Endothelial cell of umbilical vein (primary cell): Measurements from ENCODE around the gene KRTAP2-1. TPM values are rescaled to one million over a fixed set of nuclear protein-coding genes. Genes with fewer than 3 reads are reported as not detected.
A peak's percentile ranks its signal among the peaks of the same experiment; 100 is the strongest.
"Not testable (repeated sequence)": the region's sequence is repeated elsewhere in the genome, so short reads cannot be mapped to it uniquely, and the experiment has no call there.

Experiments
- BruUV-seq: library from RNA; stranded (reverse); fragments of 400-500 nt; replicated peaks from 2 replicates; lab custom pipeline; 2021; lab: Mats Ljungman, UMichigan
- CTCF ChIA-PET: fragments of 300-600, 350-600 bp; sonication (Branson Sonifier 250); formaldehyde crosslinking; loops from one replicate; lab custom pipeline; 2021; ENCODE audit warnings: antibody characterized with exemption, inconsistent platforms; lab: Charles Lee
- POLR2A ChIA-PET: fragments of 300-600, 350-600 bp; sonication (Branson Sonifier 250); formaldehyde crosslinking; loops from one replicate; lab custom pipeline; 2021; ENCODE audit warnings: antibody characterized with exemption, inconsistent platforms; lab: Charles Lee
- DNase-seq: peaks from one replicate; pipeline ENCODE4 v3.0.0-alpha.2; 2011; ENCODE audit warnings: low read depth, low spot score
- FAIRE-seq: peaks from 2 replicates; lab custom pipeline; 2011; peaks lifted over from hg19 to GRCh38; lab: Jason Lieb, UNC
- H2AFZ ChIP-seq: 2 replicates; pipeline ENCODE4 v1.6.0; 2012; ENCODE audit warnings: low read depth, low read length, control low read depth, inconsistent platforms
- H3K27ac ChIP-seq: 2 replicates; pipeline ENCODE4 v1.5.1; 2011; ENCODE audit warnings: low read depth, mild to moderate bottlenecking, control low read depth, low read length, moderate library complexity; ENCODE audit not compliant: insufficient read depth
- H3K27me3 ChIP-seq, 2 experiments: 2 replicates each; pipeline versions ENCODE4 v1.6.0 to v1.6.1; 2011; ENCODE audit warnings: low read length in 2 of 2, mixed read lengths in 1 of 2; ENCODE audit not compliant: control insufficient read depth in 2 of 2, insufficient read depth in 2 of 2
- H3K36me3 ChIP-seq, 2 experiments: 2 replicates in 1 of 2; 3 replicates in 1 of 2; pipeline ENCODE4 v1.5.1; 2011; ENCODE audit warnings: low read length in 2 of 2, mild to moderate bottlenecking in 1 of 2, moderate library complexity in 1 of 2; ENCODE audit not compliant: control insufficient read depth in 2 of 2, insufficient read depth in 2 of 2; ENCODE audit errors: extremely low read depth in 1 of 2
- H3K4me1 ChIP-seq: 3 replicates; pipeline ENCODE4 v1.5.1; 2011; ENCODE audit warnings: mild to moderate bottlenecking, low read length; ENCODE audit not compliant: control insufficient read depth, insufficient read depth; ENCODE audit errors: extremely low read depth
- H3K4me2 ChIP-seq: 2 replicates; pipeline ENCODE4 v1.6.1; 2011; ENCODE audit warnings: low read length, control low read depth, mixed read lengths; ENCODE audit not compliant: insufficient read depth
- H3K4me3 ChIP-seq, 3 experiments: fragments of 200-600 bp in 1 of 3; sonication (generic), shearing (Covaris generic) in 1 of 3; replicated peaks in 1 of 3; 2 replicates each; pipeline ENCODE4 v1.5.1; 2011 to 2016; ENCODE audit warnings: control low read depth in 3 of 3, low read length in 3 of 3, mild to moderate bottlenecking in 2 of 3, inconsistent platforms in 1 of 3, low read depth in 1 of 3, moderate library complexity in 1 of 3; ENCODE audit not compliant: insufficient read depth in 1 of 3
- H3K79me2 ChIP-seq: 2 replicates; pipeline ENCODE4 v1.6.0; 2012; ENCODE audit warnings: low read length, inconsistent platforms; ENCODE audit not compliant: control insufficient read depth, insufficient read depth
- H3K9ac ChIP-seq: replicated peaks from 2 replicates; pipeline ENCODE3; 2011; ENCODE audit warnings: low read length, control low read depth; ENCODE audit not compliant: insufficient read depth; ENCODE audit errors: extremely low read depth
- H3K9me1 ChIP-seq: replicated peaks from 3 replicates; pipeline ENCODE4 v1.6.0; 2011; ENCODE audit warnings: mild to moderate bottlenecking, low read length; ENCODE audit not compliant: control insufficient read depth, insufficient read depth; ENCODE audit errors: extremely low read depth
- H3K9me3 ChIP-seq: replicated peaks from 2 replicates; pipeline ENCODE4 v1.5.1; 2012; ENCODE audit warnings: low read length, inconsistent platforms; ENCODE audit not compliant: control insufficient read depth, insufficient read depth
- H4K20me1 ChIP-seq: replicated peaks from 2 replicates; pipeline ENCODE3; 2011; ENCODE audit warnings: mild to moderate bottlenecking, low read length; ENCODE audit not compliant: control insufficient read depth, insufficient read depth; ENCODE audit errors: extremely low read depth
- CTCF ChIP-seq, 2 donors: IDR thresholded peaks; 1 replicate in 1 of 2; 2 replicates in 1 of 2; pipeline ENCODE4 v1.5.1; 2011; ENCODE audit warnings: low read length in 2 of 2, mild to moderate bottlenecking in 2 of 2, moderate library complexity in 2 of 2, control low read depth in 1 of 2, inconsistent platforms in 1 of 2, low read depth in 1 of 2; ENCODE audit not compliant: insufficient read depth in 1 of 2; ENCODE audit errors: extremely low read depth in 1 of 2
- EZH2 ChIP-seq: IDR thresholded peaks from 2 replicates; pipeline ENCODE4 v1.6.1; 2012; ENCODE audit warnings: borderline replicate concordance, low read depth, mild to moderate bottlenecking, moderate library complexity, low read length, inconsistent platforms; ENCODE audit not compliant: severe bottlenecking
- FOS ChIP-seq: IDR thresholded peaks from 2 replicates; pipeline ENCODE4 v1.6.1; 2011; ENCODE audit warnings: mild to moderate bottlenecking, low read length, moderate library complexity, borderline replicate concordance; ENCODE audit not compliant: insufficient read depth
- GATA2 ChIP-seq: IDR thresholded peaks from 2 replicates; pipeline ENCODE4 v1.7.0; 2011; ENCODE audit warnings: low read depth, mild to moderate bottlenecking, moderate library complexity, mixed read lengths, low read length; ENCODE audit not compliant: insufficient read length, insufficient read depth
- JUN ChIP-seq: IDR thresholded peaks from 2 replicates; pipeline ENCODE4 v1.6.1; 2011; ENCODE audit warnings: borderline replicate concordance, low read depth; ENCODE audit not compliant: insufficient read length, insufficient read depth
- MAX ChIP-seq: IDR thresholded peaks from 2 replicates; pipeline ENCODE4 v1.6.1; 2011; ENCODE audit not compliant: insufficient read depth, insufficient read length
- MYC ChIP-seq: IDR thresholded peaks from one replicate; pipeline ENCODE4 v1.6.1; 2011; ENCODE audit warnings: mild to moderate bottlenecking, low read depth, low read length
- POLR2A ChIP-seq: IDR thresholded peaks from 2 replicates; pipeline ENCODE4 v1.6.1; 2012; ENCODE audit warnings: low read depth, mild to moderate bottlenecking, control low read depth, low read length
- POLR2AphosphoS5 ChIP-seq: IDR thresholded peaks from 2 replicates; pipeline ENCODE4 v1.6.1; 2012; ENCODE audit warnings: low read depth, mild to moderate bottlenecking, control low read depth, low read length, moderate library complexity; ENCODE audit not compliant: insufficient read depth
- dilution Hi-C: fragments of 300-500 bp; cut with MboI; formaldehyde crosslinking; loops from one replicate; pipeline ENCODE4 v1.15.0; 2019; ENCODE audit warnings: low sequenced_read_pairs; ENCODE audit not compliant: extremely low pct_ligation_motif_present
- intact Hi-C: fragments of 100-400 bp; cut with micrococcal nuclease; formaldehyde crosslinking; loops from one replicate; pipeline ENCODE4 v1.10.0; 2022
- polyA plus RNA-seq, 4 experiments: library from polyadenylated mRNA; depleted of rRNA in 3 of 4; stranded (reverse) in 3 of 4; unstranded in 1 of 4; fragments of >200 nt; gene quantifications; 2 replicates each; pipeline versions ENCODE4 v1.2.1 to v1.2.3, GENCODE V29; 2011 to 2012; ENCODE audit warnings: missing spikeins in 1 of 4
- total RNA-seq: library from RNA; stranded (reverse); gene quantifications from 2 replicates; pipeline ENCODE4 v1.2.3, GENCODE V29; 2021

KRTAP2-1 gene
- total and polyA plus RNA-seq, 2 donors (not counting 3 experiments of a cell fraction or from before 2014, with no cell fraction given): not detected

GRCh38 chr17:41083427-41083826 lies 36.3 kb upstream of the KRTAP2-1 start:
- H4K20me1 ChIP-seq, H3K4me1 ChIP-seq, H3K9me1 ChIP-seq, CTCF ChIA-PET, H3K4me3 ChIP-seq, POLR2A ChIA-PET, H3K27me3 ChIP-seq, H2AFZ ChIP-seq, H3K9ac ChIP-seq, BruUV-seq, DNase-seq, H3K27ac ChIP-seq, H3K36me3 ChIP-seq, H3K79me2 ChIP-seq, H3K9me3 ChIP-seq, intact Hi-C loops, H3K4me2 ChIP-seq, dilution Hi-C loops: not testable (repeated sequence)
- peak; percentile 25 for TF ChIP-seq FOS
- peak; percentile 81 for FAIRE-seq

- no peaks in the 10 kb centered on the region for H3K9me3 ChIP-seq
- DNase-seq (no peak), FAIRE-seq (no peak)
- H3K79me2 ChIP-seq: no peaks in the 10 kb centered on the region
- H3K4me2 ChIP-seq: no peak overlapping the region
- no peak overlapping the region for H2AFZ ChIP-seq
- ChIA-PET CTCF (no interaction called here), POLR2A (no interaction called here)
- H3K4me3 ChIP-seq: no peak overlapping the region
- H3K9ac ChIP-seq: no peak overlapping the region
- dilution Hi-C loops (no loop called here), intact Hi-C loops (no loop called here)
- no peaks in the 10 kb centered on the region for H3K9me1 ChIP-seq
- no peaks in the 10 kb centered on the region for H3K36me3 ChIP-seq
- H3K27ac ChIP-seq: no peak overlapping the region
- TF ChIP-seq POLR2A (no peak), JUN (no peak), CTCF (IDR thresholded peaks at IDR 0.05; ENCODE audit: extremely low read depth in 1 of 2, insufficient read depth in 1 of 2, low read depth in 1 of 2, low read length in 2 of 2) (no peak), MYC (no peak), FOS (no peak), EZH2 (no peak), POLR2AphosphoS5 (no peak), GATA2 (no peak), MAX (no peak)
- no peaks in the 10 kb centered on the region for H3K4me1 ChIP-seq
- no TSS peak for BruUV-seq
- no peaks in the 10 kb centered on the region for H4K20me1 ChIP-seq
- H3K27me3 ChIP-seq: no peaks in the 10 kb centered on the region
These were observed 35.5 kb upstream of the KRTAP2-1 start for GRCh38 chr17:41082626-41083025.
